Measurements from ENCODE around the gene NMUR1. TPM values are rescaled to one million over a fixed set of nuclear protein-coding genes. Genes with fewer than 3 reads are reported as not detected.

NMUR1 gene
- total RNA-seq, 1 donor from 2014 or later, result 0.10 TPM

DNA sequence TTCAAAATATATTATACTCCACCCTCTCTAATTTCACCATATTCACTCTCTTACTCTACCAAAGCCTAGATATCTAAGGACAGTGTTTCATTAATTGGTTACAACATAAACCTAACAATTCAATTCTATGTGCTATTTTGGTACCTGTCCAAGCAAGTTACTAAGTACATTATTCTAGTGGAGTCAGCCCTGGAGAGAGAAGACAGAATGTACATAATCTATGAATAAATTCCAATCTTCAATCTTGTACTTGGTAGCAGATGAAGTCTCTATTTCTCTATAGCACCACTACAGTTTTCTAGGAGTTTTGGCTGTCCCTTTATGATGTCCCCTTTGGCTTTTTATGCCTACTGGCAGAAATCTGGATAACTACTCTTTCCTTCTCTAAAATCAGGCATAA lies 27.6 kb downstream of the NMUR1 start:
- peaks cover 14% of the 10 kb centered on the region for H3K36me3 Mint-ChIP-seq
- no peaks in the 10 kb centered on the region for H3K27me3 Mint-ChIP-seq
- no peaks in the 10 kb centered on the region for H3K4me1 Mint-ChIP-seq (ENCODE audit: unreplicated experiment)
- no peak for DNase-seq (ENCODE audit: extremely low spot score, unreplicated experiment)
- TF ChIP-seq, protein P1, sequence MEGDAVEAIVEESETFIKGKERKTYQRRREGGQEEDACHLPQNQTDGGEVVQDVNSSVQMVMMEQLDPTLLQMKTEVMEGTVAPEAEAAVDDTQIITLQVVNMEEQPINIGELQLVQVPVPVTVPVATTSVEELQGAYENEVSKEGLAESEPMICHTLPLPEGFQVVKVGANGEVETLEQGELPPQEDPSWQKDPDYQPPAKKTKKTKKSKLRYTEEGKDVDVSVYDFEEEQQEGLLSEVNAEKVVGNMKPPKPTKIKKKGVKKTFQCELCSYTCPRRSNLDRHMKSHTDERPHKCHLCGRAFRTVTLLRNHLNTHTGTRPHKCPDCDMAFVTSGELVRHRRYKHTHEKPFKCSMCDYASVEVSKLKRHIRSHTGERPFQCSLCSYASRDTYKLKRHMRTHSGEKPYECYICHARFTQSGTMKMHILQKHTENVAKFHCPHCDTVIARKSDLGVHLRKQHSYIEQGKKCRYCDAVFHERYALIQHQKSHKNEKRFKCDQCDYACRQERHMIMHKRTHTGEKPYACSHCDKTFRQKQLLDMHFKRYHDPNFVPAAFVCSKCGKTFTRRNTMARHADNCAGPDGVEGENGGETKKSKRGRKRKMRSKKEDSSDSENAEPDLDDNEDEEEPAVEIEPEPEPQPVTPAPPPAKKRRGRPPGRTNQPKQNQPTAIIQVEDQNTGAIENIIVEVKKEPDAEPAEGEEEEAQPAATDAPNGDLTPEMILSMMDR (conservative IDR thresholded peaks at IDR 0.05), result no peak
- H3K4me3 Mint-ChIP-seq, result no peak overlapping the region
- H3K27ac Mint-ChIP-seq, result no peak overlapping the region
- H3K9me3 Mint-ChIP-seq, result no peaks in the 10 kb centered on the region

DNA sequence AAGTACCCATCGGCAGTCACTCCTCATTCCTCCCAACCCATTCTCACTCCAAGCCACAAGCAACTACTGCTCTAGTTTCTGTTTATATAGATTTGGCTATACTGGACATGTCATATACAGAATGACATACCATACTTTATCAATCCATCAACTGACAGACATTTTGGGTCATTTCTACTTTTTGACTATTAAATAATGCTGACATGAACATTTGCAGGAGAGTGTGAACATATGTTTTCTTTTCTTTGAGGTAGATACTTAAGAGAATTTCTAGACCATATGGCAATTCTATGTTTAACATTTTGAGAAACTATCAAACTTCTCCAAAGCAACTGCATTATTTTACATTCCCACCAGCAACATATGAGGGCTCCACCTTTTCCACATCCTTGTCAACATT lies 32.6 kb downstream of the NMUR1 start:
- peaks cover 4% of the 10 kb centered on the region for H3K36me3 Mint-ChIP-seq
- TF ChIP-seq, protein P1 (conservative IDR thresholded peaks at IDR 0.05), result no peak
- H3K27me3 Mint-ChIP-seq, result no peaks in the 10 kb centered on the region
- H3K4me1 Mint-ChIP-seq (ENCODE audit: unreplicated experiment), result no peaks in the 10 kb centered on the region
- H3K4me3 Mint-ChIP-seq, result no peak overlapping the region
- DNase-seq (ENCODE audit: extremely low spot score, unreplicated experiment), result no peak
- H3K27ac Mint-ChIP-seq, result no peak overlapping the region
- no peaks in the 10 kb centered on the region for H3K9me3 Mint-ChIP-seq

DNA sequence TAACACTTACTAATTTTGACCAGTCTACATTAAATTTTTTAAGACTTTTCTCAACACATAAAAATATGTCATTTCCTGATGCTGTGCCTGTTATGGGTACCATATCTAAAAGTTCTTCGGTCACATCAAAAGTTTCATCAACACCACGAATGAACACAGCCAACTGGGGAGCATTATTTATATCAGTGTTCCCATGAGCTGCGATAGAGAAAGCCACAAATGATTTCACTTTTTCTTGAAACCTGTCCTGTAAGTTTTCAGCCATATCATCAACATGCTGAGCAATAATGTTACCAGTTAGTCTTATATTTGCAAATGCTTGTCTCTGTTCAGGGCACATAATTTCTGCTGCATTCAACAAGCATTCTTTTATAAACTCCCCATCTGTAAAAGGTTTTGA lies 35.6 kb downstream of the NMUR1 start:
- Mint-ChIP-seq H3K9me3 (peaks cover 1% of the 10 kb centered on the region), H3K27me3 (no peaks in the 10 kb centered on the region), H3K4me3 (no peak overlapping the region), H3K36me3 (no peaks in the 10 kb centered on the region), H3K27ac (no peak overlapping the region), H3K4me1 (ENCODE audit: unreplicated experiment) (no peaks in the 10 kb centered on the region)
- DNase-seq (ENCODE audit: extremely low spot score, unreplicated experiment), result no peak
- TF ChIP-seq, protein P1 (conservative IDR thresholded peaks at IDR 0.05), result no peak

- no peaks in the 10 kb centered on the region for H3K36me3 Mint-ChIP-seq
- H3K9me3 Mint-ChIP-seq, result peaks cover 5% of the 10 kb centered on the region
- H3K4me3 Mint-ChIP-seq, result no peak overlapping the region
- DNase-seq (ENCODE audit: extremely low spot score, unreplicated experiment), result no peak
- no peaks in the 10 kb centered on the region for H3K27me3 Mint-ChIP-seq
- TF ChIP-seq, protein P1 (conservative IDR thresholded peaks at IDR 0.05), result no peak
- no peaks in the 10 kb centered on the region for H3K4me1 Mint-ChIP-seq (ENCODE audit: unreplicated experiment)
- H3K27ac Mint-ChIP-seq, result no peak overlapping the region
Measured at GRCh38 chr2:231490801-231491200, 39.4 kb downstream of the NMUR1 start.

DNA sequence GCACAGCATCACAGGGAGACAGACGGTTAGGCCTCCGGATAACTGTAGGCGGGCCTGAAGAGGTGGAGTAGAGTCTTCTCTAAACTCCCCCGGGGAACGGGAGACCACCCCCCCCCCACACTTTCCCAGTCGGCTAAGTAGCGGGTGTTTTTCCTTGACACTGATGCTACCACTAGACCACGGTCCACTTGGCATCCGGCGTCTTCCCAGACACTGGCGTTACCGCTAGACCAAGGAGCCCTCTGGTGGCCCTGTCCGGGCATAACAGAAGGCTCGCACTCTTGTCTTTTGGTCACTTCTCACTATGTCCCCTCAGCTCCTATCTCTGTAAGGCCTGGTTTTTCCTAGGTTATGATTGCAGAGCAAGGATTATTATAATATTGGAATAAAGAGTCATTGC lies 40.3 kb downstream of the NMUR1 start:
- H3K4me1 Mint-ChIP-seq (ENCODE audit: unreplicated experiment), result no peaks in the 10 kb centered on the region
- no peak overlapping the region for H3K27ac Mint-ChIP-seq
- no peaks in the 10 kb centered on the region for H3K27me3 Mint-ChIP-seq
- H3K9me3 Mint-ChIP-seq, result peaks cover 5% of the 10 kb centered on the region
- no peak overlapping the region for H3K4me3 Mint-ChIP-seq
- H3K36me3 Mint-ChIP-seq, result no peaks in the 10 kb centered on the region
- TF ChIP-seq, protein P1 (conservative IDR thresholded peaks at IDR 0.05), result peak; percentile 53
- no peak for DNase-seq (ENCODE audit: extremely low spot score, unreplicated experiment)

GRCh38 chr2:231488331-231488730 lies 41.9 kb downstream of the NMUR1 start:
- peaks cover 5% of the 10 kb centered on the region for H3K9me3 Mint-ChIP-seq
- no peaks in the 10 kb centered on the region for H3K27me3 Mint-ChIP-seq
- no peak overlapping the region for H3K27ac Mint-ChIP-seq
- no peak overlapping the region for H3K4me3 Mint-ChIP-seq
- TF ChIP-seq, protein P1 (conservative IDR thresholded peaks at IDR 0.05), result no peak
- H3K36me3 Mint-ChIP-seq, result no peaks in the 10 kb centered on the region
- DNase-seq (ENCODE audit: extremely low spot score, unreplicated experiment), result no peak
- no peaks in the 10 kb centered on the region for H3K4me1 Mint-ChIP-seq (ENCODE audit: unreplicated experiment)
